GM19452 (cell line): ENCODE results near the gene DLK1.

Experiments
- ATAC-seq: cut with Tn5 transposase; IDR thresholded peaks from one replicate; pipeline ENCODE4 v1.9.1; 2021; ENCODE audit not compliant: unreplicated experiment

DLK1 gene

GRCh38 chr14:100750762-100751699 lies 24.3 kb downstream of the DLK1 start:
- ATAC-seq, result no peak

- ATAC-seq, result no peak
These were observed 27.3 kb downstream of the DLK1 start for GRCh38 chr14:100754020-100754419.

DNA sequence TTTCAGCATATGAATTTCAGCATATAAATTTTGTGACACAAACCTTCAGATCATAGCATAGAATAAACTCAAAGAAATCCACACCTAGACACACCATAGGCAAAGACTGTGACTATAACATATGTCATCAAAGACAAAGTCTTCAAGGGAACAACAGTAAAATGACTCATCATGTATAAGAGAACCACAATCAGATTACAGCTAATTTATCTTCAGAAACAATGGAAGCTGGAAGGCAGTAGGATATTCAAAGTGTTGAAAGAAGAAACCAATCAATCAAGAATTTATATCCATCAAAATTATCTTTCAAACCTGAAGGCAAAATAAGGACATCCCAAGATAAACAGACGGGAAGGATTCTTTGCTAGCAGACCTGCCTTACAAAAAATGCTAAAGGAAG lies 29.0 kb downstream of the DLK1 start:
- ATAC-seq, result no peak

DNA sequence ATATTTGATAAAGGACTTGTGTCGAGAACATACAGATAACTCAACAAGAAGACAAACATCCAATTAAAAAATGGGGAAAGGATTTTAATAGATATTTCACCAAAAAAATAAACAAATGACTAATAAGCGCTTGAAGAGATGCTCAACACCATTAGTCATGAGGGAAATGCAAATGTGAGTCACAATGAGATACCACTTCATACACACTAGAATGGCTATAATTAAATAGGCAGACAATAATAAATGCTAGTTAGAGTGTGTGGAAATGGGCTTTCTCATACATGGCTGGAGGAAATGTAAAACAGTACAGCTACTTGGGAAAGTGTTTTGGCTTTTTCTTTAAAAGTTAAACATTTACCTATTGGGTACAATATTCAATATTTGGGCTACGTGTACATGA lies 34.8 kb downstream of the DLK1 start:
- no peak for ATAC-seq

GRCh38 chr14:100762089-100762515 lies 35.4 kb downstream of the DLK1 start:
- no peak for ATAC-seq

GRCh38 chr14:100762901-100763300 lies 36.2 kb downstream of the DLK1 start:
- ATAC-seq, result no peak

DNA sequence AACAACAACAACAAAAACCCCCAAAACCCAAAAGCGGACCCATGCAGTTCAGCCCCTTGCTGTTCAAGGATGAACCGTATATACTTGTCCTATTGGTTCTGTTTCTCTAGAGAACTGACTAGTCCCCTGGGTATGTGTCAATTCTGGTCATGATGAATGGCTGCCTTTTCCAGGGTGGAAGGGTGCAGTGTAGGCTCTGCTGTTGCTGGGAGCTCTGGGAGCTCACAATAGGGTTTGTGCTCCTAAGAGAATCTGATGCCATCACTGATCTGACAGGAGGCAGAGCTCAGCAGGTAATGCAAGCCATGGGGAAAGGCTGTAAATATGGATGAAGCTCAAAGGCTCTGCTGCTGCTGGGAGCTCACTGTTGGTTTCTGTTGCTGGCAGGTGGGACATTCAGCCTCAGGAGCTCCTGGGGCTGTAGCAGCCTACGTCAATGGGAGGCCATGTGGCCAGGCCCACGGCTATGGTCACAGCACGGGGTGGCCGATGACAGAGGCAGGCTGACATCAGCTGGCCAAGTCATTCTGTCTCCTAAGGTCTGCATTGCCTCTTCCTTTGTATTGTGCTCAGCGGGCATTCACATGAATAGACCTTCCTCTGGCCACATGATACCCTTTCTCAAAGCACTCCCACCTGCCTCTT lies 37.9 kb downstream of the DLK1 start:
- no peak for ATAC-seq

GRCh38 chr14:100765296-100765695 lies 38.6 kb downstream of the DLK1 start:
- no peak for ATAC-seq

- no peak for ATAC-seq
These were observed 39.3 kb downstream of the DLK1 start for GRCh38 chr14:100765991-100766390.

- ATAC-seq, result no peak
These were observed 40.5 kb downstream of the DLK1 start for GRCh38 chr14:100767003-100767787.

- no peak for ATAC-seq
These were observed 41.3 kb downstream of the DLK1 start for GRCh38 chr14:100767788-100768536.

DNA sequence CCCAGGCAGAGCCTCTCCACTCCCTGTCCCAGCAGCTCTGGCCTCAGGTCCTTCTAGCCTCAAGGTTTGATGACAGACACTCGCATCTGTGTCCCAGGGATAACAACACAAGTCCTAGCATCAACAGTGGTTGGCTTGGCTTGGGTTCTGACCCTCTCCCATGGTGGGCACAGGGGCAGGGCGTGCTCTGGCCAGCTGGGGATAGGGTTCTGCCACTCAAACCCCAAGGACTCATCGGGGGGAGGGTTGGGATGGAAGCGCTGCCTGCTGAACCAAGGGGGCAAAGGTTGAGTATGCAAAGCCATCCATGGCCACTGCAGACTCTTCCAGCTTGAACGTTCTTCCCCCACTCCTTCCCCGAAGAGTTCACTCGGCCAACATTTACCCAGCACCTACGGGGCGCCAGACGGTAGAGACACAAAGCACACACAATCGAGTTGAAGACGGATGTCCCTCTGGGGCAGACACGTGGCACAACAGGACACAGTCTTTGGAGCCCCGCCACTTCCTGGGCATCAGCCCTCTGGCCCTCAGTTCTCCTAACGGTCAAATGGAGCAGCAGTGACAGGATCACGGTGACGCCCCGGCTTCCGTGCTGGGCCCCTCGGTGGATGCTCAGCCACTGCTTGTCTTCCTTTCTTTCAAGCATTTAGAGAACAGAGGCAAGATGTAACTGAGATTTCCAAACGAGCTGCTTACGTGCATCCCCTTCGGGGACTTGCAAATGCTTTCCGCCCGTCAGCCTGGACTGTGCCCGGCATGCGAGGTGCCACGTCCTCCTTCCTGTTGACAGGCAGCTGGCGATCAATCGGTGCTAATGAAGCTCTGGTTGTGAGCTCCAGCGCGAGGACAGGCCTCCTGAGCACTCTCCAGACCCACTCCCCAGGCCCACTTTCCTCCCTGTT lies 42.6 kb downstream of the DLK1 start:
- ATAC-seq, result no peak

DNA sequence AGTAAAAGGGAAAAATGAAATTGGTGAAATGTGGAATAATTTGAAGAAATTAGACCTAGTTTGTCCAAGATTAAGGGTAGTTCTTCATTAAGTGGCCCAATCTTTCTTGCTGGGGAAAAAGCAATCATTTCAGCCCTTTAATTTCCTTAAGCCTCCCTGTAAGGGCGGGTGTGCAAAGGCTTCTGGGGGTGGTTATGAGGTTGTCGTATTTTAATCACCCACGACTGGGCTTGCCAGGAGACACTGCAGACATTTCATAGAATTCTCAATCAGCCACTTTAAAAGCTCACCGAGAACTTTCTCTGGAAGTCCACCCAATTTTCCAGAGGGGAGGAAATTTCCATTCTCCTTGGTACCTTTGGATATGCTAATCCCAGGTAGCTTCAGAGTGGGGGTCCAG lies 43.4 kb downstream of the DLK1 start:
- ATAC-seq, result no peak

DNA sequence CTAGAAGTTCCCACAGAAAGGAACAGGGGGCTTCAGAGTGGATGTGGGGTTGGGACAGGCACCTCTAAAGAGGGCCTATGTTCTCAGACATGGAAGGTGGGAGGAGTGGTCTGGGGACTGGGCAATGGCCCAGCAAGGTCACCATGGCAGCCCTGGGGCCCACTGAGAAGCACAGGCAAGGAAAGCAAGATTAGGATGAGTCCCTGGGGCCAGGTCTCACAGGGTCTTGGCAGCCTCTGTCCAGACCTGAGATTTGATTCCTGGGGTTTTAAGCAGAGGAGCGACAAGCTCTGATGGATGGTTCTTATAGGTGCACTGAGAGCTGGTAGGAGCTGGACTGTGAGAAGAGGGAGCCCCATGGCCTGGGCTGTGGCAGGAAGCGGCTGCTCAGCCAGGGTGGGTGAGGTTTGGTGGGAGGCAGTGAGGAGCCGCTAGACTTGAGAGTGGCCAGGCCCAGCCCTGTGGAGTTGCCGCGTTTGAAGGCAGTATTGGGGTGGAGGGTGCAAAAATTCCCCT lies 44.0 kb downstream of the DLK1 start:
- no peak for ATAC-seq

- no peak for ATAC-seq
These were observed 44.6 kb downstream of the DLK1 start for GRCh38 chr14:100771121-100771800.

DNA sequence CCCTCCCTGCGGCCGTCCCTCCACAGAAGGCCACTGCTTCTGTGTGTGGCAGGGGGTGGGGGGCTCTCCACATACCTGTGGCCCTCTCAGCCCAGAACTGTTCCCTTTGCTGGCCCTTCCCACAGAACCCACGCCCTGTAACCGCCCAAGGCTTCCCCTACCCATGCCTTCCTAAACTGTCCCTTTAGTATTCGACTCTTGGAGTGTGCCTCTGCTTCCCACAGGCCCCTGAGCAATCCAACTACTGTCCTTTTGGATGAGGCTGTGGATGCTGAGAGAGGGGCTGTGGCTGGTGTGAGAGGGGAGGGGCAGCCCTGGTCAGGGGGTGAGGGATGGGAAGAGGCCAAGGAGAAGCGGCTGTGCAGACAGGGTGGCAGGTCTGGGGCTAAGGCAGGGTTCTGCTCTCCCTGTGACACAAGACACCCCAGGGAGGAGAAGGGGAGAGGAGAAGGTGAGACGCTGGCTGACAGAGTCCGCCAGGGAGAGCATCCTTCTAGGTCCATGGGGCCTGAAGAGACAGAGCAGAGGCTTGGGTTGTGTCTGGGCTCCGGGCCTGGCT lies 46.0 kb downstream of the DLK1 start:
- ATAC-seq, result no peak

- no peak for ATAC-seq
These were observed 46.9 kb downstream of the DLK1 start for GRCh38 chr14:100773331-100774163.

DNA sequence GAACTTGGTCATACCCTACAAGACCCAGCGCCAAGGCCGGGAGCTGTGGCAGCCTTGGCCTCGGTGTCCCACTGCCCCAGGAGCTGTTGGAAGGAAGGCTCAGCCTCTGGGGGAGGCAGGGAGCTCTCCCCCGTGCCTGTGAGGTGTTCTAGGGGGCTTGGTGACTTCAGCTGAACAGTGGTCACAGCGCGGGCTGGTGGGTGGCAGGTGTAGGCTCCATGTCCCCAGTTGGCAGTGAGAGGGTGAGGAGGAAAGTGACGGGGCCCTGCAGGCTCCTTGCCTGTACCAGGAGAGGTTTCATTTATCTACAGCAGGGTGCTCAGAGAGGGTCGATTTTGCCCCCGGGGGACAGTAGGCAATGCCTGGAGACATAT lies 47.5 kb downstream of the DLK1 start:
- no peak for ATAC-seq
